GM23248 (cell line): ENCODE data around the gene C2orf69.

Experiments used
- EZH2 ChIP-seq: fragments of 200-600 bp; sonication (generic); IDR thresholded peaks from 2 replicates; pipeline ENCODE4 v1.6.1; 2018; ENCODE audit warnings: antibody characterized with exemption, mild to moderate bottlenecking; ENCODE audit not compliant: insufficient read depth, poor library complexity, severe bottlenecking
- EZH2phosphoT487 ChIP-seq: fragments of 200-600 bp; sonication (generic); IDR thresholded peaks from 2 replicates; pipeline ENCODE4 v1.6.1; 2018; ENCODE audit warnings: antibody characterized with exemption, moderate library complexity, mild to moderate bottlenecking, low read depth; ENCODE audit not compliant: insufficient read depth

DNA sequence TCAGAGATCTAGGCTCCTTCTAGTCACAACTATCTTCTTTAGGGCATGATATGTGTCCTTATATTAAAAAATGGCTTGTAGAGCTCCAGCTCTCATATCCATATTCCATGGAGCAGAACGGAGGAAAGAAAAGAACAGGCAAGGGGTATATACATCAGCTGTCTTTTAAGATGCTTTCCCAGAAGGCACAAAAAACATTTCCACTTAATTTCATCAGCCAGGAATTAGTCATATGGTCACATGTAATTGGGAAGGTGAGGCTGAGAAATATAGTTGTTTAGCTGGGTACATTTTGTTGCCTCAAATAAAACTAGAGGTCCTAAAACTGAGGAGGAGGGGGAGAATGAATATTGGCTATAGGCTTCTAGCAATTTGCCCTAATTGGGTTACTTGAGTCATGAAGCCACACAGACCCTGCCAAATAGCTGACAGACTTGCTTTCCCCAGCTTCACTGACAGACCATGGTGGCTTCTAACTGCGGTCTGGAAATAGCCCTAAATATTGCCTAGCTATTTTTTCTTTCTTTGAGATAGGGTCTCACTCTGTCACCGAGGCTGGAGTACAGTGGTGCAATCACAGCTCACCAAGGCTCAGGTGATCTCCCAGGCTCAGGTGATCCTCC, 64.3 kb downstream of the C2orf69 start:
- TF ChIP-seq EZH2phosphoT487 = no peak
- TF ChIP-seq EZH2 = no peak
